GM23338 (cell line): ENCODE data around the gene FIP1L1. TPM values are rescaled to one million over a fixed set of nuclear protein-coding genes. Genes with fewer than 3 reads are reported as not detected.

Experiments used
- ATAC-seq: fragments of 200-7000 bp; cut with Tn5 transposase; 3 replicates; pipeline ENCODE4 v1.9.1; 2020
- DNase-seq: peaks from one replicate; pipeline ENCODE4 v3.0.0-alpha.2; 2015; ENCODE audit warnings: low spot score
- H2AFZ ChIP-seq: fragments of 200-600 bp; sonication (generic); 2 replicates; pipeline ENCODE4 v1.8.0; 2016; ENCODE audit warnings: antibody characterized with exemption, mild to moderate bottlenecking, moderate library complexity
- H3F3A ChIP-seq: fragments of 200-600 bp; sonication (generic); replicated peaks from 2 replicates; pipeline ENCODE4 v1.8.0; 2017; ENCODE audit warnings: antibody characterized with exemption, mixed run types, low read depth
- H3K27ac ChIP-seq: fragments of 200-600 bp; sonication (generic); 2 replicates; pipeline ENCODE4 v1.6.1; 2016; ENCODE audit warnings: low read depth
- H3K27me3 ChIP-seq: fragments of 200-600 bp; sonication (generic); 2 replicates; pipeline ENCODE4 v1.8.0; 2016; ENCODE audit warnings: mild to moderate bottlenecking, mixed run types, moderate library complexity; ENCODE audit not compliant: insufficient read depth
- H3K36me3 ChIP-seq: fragments of 200-600 bp; sonication (generic); 2 replicates; pipeline ENCODE4 v1.8.0; 2016; ENCODE audit warnings: mild to moderate bottlenecking; ENCODE audit not compliant: insufficient read depth
- H3K4me1 ChIP-seq: fragments of 200-600 bp; sonication (generic); 2 replicates; pipeline ENCODE4 v1.8.0; 2016; ENCODE audit warnings: mild to moderate bottlenecking, moderate library complexity; ENCODE audit not compliant: insufficient read depth
- H3K4me2 ChIP-seq: fragments of 200-600 bp; sonication (generic); 2 replicates; pipeline ENCODE4 v1.7.1; 2017; ENCODE audit warnings: mixed run types
- H3K4me3 ChIP-seq: fragments of 200-600 bp; sonication (generic); 2 replicates; pipeline ENCODE4 v1.6.1; 2016; ENCODE audit warnings: mixed run types
- H3K79me2 ChIP-seq: fragments of 200-600 bp; sonication (generic); replicated peaks from 2 replicates; pipeline ENCODE4 v1.8.0; 2017; ENCODE audit warnings: mild to moderate bottlenecking; ENCODE audit not compliant: insufficient read depth
- H3K9me2 ChIP-seq: fragments of 200-600 bp; sonication (generic); 2 replicates; pipeline ENCODE4 v1.8.0; 2017; ENCODE audit not compliant: insufficient read depth
- H4K20me1 ChIP-seq: fragments of 200-600 bp; sonication (generic); replicated peaks from 2 replicates; pipeline ENCODE4 v1.8.0; 2017; ENCODE audit warnings: mild to moderate bottlenecking; ENCODE audit not compliant: insufficient read depth
- H3K27ac Mint-ChIP-seq: 2 replicates; pipeline ENCODE4 v1.8.0; 2020; ENCODE audit warnings: inconsistent platforms, mild to moderate bottlenecking, moderate library complexity, mixed read lengths
- H3K27me3 Mint-ChIP-seq: 3 replicates; pipeline ENCODE4 v1.8.0; 2022; ENCODE audit warnings: low read depth, mild to moderate bottlenecking, moderate library complexity, mixed read lengths, inconsistent platforms; ENCODE audit not compliant: insufficient read depth, poor library complexity
- H3K36me3 Mint-ChIP-seq: 3 replicates; pipeline ENCODE4 v1.8.0; 2021; ENCODE audit warnings: low read depth, mild to moderate bottlenecking, inconsistent platforms, moderate library complexity, mixed read lengths
- H3K4me1 Mint-ChIP-seq: 3 replicates; pipeline ENCODE4 v1.8.0; 2020; ENCODE audit warnings: mild to moderate bottlenecking, inconsistent platforms, mixed read lengths
- H3K4me3 Mint-ChIP-seq: 3 replicates; pipeline ENCODE4 v1.8.0; 2021; ENCODE audit warnings: moderate library complexity, mild to moderate bottlenecking, inconsistent platforms, mixed read lengths
- H3K9me3 Mint-ChIP-seq: 3 replicates; pipeline ENCODE4 v1.8.0; 2020; ENCODE audit warnings: moderate library complexity, mild to moderate bottlenecking, inconsistent platforms, mixed read lengths
- CREB1 ChIP-seq: fragments of 250-450 bp; sonication (Bioruptor Pico); IDR thresholded peaks from 2 replicates; pipeline ENCODE4 v1.5.0; 2020; ENCODE audit warnings: low read depth, mild to moderate bottlenecking, moderate library complexity
- CTCF ChIP-seq, 2 experiments: fragments of 200-600 bp in 1 of 2; sonication (generic) in 1 of 2; conservative IDR thresholded peaks; 2 replicates each; pipeline versions ENCODE4 v1.5.1 to v1.6.1; 2016 to 2017; ENCODE audit warnings: antibody characterized with exemption in 2 of 2, low read depth in 2 of 2, mild to moderate bottlenecking in 2 of 2, moderate library complexity in 1 of 2
- EZH2phosphoT487 ChIP-seq: fragments of 200-600 bp; sonication (generic); IDR thresholded peaks from one replicate; pipeline ENCODE4 v1.8.1; 2018; ENCODE audit warnings: antibody characterized with exemption; ENCODE audit not compliant: unreplicated experiment
- JUNB ChIP-seq: IDR thresholded peaks from one replicate; pipeline ENCODE4 v1.6.1; 2016; ENCODE audit warnings: antibody characterized with exemption; ENCODE audit not compliant: unreplicated experiment
- NANOG ChIP-seq: IDR thresholded peaks from 2 replicates; pipeline ENCODE4 v1.6.1; 2016; ENCODE audit warnings: antibody characterized with exemption, borderline replicate concordance
- POLR2AphosphoS5 ChIP-seq: IDR thresholded peaks from 2 replicates; pipeline ENCODE4 v1.6.1; 2016; ENCODE audit warnings: antibody characterized with exemption, low read depth
- STAT1 ChIP-seq: IDR thresholded peaks from one replicate; pipeline ENCODE4 v1.6.1; 2016; ENCODE audit warnings: antibody characterized with exemption; ENCODE audit not compliant: unreplicated experiment
- ZNF114 ChIP-seq: fragments of 250-450 bp; sonication (Bioruptor Pico); IDR thresholded peaks from 2 replicates; pipeline ENCODE4 v1.5.0; 2020; ENCODE audit warnings: mild to moderate bottlenecking, moderate library complexity
- ZNF331 ChIP-seq: fragments of 250-450 bp; sonication (Bioruptor Pico); IDR thresholded peaks from 2 replicates; pipeline ENCODE4 v1.5.0; 2020; ENCODE audit warnings: low read depth, mild to moderate bottlenecking, moderate library complexity
- polyA plus RNA-seq: library from polyadenylated mRNA; unstranded; fragments of >200 nt; fragmentation: Nextera tagmentation; extraction: Ambion mirVana; gene quantifications from 2 replicates; pipeline ENCODE4 v1.2.1, GENCODE V29; 2016
- total RNA-seq: library from RNA; depleted of rRNA; stranded (reverse); fragments of >200 nt; shearing (Covaris generic); gene quantifications from 2 replicates; pipeline ENCODE4 v1.2.3, GENCODE V29; 2014
- TF ChIP-seq, protein P1 (sequence below): IDR thresholded peaks from one replicate; pipeline ENCODE4 v1.6.1; 2018; ENCODE audit warnings: antibody characterized with exemption; ENCODE audit not compliant: unreplicated experiment
- TF ChIP-seq, protein P2 (sequence below): IDR thresholded peaks from 2 replicates; pipeline ENCODE4 v1.6.1; 2016; ENCODE audit warnings: antibody characterized with exemption

FIP1L1 gene
- total and polyA plus RNA-seq, 2 experiments from 2014 or later: 43.3 to 54.0 TPM

GRCh38 chr4:53371843-53372521 is 5.5 kb upstream of the FIP1L1 start (continued):
- TF ChIP-seq, protein P1, sequence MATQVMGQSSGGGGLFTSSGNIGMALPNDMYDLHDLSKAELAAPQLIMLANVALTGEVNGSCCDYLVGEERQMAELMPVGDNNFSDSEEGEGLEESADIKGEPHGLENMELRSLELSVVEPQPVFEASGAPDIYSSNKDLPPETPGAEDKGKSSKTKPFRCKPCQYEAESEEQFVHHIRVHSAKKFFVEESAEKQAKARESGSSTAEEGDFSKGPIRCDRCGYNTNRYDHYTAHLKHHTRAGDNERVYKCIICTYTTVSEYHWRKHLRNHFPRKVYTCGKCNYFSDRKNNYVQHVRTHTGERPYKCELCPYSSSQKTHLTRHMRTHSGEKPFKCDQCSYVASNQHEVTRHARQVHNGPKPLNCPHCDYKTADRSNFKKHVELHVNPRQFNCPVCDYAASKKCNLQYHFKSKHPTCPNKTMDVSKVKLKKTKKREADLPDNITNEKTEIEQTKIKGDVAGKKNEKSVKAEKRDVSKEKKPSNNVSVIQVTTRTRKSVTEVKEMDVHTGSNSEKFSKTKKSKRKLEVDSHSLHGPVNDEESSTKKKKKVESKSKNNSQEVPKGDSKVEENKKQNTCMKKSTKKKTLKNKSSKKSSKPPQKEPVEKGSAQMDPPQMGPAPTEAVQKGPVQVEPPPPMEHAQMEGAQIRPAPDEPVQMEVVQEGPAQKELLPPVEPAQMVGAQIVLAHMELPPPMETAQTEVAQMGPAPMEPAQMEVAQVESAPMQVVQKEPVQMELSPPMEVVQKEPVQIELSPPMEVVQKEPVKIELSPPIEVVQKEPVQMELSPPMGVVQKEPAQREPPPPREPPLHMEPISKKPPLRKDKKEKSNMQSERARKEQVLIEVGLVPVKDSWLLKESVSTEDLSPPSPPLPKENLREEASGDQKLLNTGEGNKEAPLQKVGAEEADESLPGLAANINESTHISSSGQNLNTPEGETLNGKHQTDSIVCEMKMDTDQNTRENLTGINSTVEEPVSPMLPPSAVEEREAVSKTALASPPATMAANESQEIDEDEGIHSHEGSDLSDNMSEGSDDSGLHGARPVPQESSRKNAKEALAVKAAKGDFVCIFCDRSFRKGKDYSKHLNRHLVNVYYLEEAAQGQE: no peak
- TF ChIP-seq ZNF114 (CRISPR knock-in tag) (no peak), NANOG (no peak), STAT1 (no peak), CTCF (conservative IDR thresholded peaks at IDR 0.05; ENCODE audit: low read depth in 2 of 2) (no peak), POLR2AphosphoS5 (no peak), CREB1 (CRISPR knock-in tag) (no peak), JUNB (no peak)
- TF ChIP-seq, protein P2, sequence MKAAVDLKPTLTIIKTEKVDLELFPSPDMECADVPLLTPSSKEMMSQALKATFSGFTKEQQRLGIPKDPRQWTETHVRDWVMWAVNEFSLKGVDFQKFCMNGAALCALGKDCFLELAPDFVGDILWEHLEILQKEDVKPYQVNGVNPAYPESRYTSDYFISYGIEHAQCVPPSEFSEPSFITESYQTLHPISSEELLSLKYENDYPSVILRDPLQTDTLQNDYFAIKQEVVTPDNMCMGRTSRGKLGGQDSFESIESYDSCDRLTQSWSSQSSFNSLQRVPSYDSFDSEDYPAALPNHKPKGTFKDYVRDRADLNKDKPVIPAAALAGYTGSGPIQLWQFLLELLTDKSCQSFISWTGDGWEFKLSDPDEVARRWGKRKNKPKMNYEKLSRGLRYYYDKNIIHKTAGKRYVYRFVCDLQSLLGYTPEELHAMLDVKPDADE: no peak

DNA sequence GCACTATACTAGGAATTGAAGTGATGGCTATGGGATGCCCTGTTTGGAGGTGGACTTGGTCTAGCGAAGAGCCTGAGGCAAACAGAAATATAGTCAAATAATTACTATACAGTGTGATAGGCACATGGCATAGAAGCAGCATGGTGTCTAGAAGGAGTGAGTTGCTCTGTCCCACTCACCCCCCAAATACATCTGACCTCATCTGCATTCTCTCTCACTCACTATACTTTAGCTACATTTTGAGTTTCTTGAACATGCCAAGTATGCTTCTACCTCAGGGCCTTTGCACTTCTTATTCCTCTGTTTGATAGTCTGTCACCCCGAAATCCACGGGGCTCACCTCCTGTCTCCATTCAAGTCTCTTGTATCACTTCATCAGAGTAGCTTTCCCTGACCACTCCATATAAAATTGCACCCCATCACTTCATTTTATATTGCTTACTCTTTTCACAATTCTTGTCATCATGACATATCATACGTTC is 2.6 kb upstream of the FIP1L1 start:
- Mint-ChIP-seq H3K4me3 (no peak overlapping the region), H3K4me1 (peaks cover 12% of the 10 kb centered on the region), H3K9me3 (no peaks in the 10 kb centered on the region), H3K36me3 (no peaks in the 10 kb centered on the region; the same call in 1 of the 3 replicates), H3K27me3 (peaks cover 18% of the 10 kb centered on the region), H3K27ac (no peak overlapping the region)
- Histone ChIP-seq H3K9me2 (no peaks in the 10 kb centered on the region), H3K36me3 (no peaks in the 10 kb centered on the region), H3F3A (no peaks in the 10 kb centered on the region), H3K4me3 (no peak overlapping the region), H2AFZ (no peak overlapping the region), H3K27ac (no peak overlapping the region), H3K79me2 (peaks cover 23% of the 10 kb centered on the region), H3K4me2 (no peak overlapping the region), H3K4me1 (peaks cover 4% of the 10 kb centered on the region; the same call in 1 of the 2 replicates), H3K27me3 (no peaks in the 10 kb centered on the region), H4K20me1 (0 out of 2 replicates have a peak, but pooled peaks cover 4% of the 10 kb centered on the region)
- ATAC-seq: no peak
- DNase-seq: no peak
- no peak for TF ChIP-seq JUNB
- TF ChIP-seq EZH2phosphoT487: no peak
- no peak for TF ChIP-seq POLR2AphosphoS5
- TF ChIP-seq ZNF331 (CRISPR knock-in tag): no peak
- no peak for TF ChIP-seq STAT1
- no peak for TF ChIP-seq CTCF (conservative IDR thresholded peaks at IDR 0.05; ENCODE audit: low read depth in 2 of 2)
- TF ChIP-seq, protein P2: no peak
- no peak for TF ChIP-seq NANOG
- TF ChIP-seq CREB1 (CRISPR knock-in tag): no peak
